GM23248 (cell line): ENCODE measurements around the gene SMIM26. TPM values are rescaled to one million over a fixed set of nuclear protein-coding genes. Genes with fewer than 3 reads are reported as not detected.

ENCODE experiments used
- DNase-seq: peaks from one replicate; pipeline ENCODE4 v3.0.0-alpha.2; 2015
- H2AFZ ChIP-seq: fragments of 200-600 bp; sonication (generic); 2 replicates; pipeline ENCODE4 v1.6.1; 2016; ENCODE audit warnings: antibody characterized with exemption
- H3F3A ChIP-seq: fragments of 200-600 bp; sonication (generic); 2 replicates; pipeline ENCODE4 v1.6.1; 2016; ENCODE audit warnings: mild to moderate bottlenecking, antibody characterized with exemption, mixed run types; ENCODE audit not compliant: insufficient read depth
- H3K27ac ChIP-seq: fragments of 200-600 bp; sonication (generic); 2 replicates; pipeline ENCODE4 v1.5.1; 2016; ENCODE audit warnings: mild to moderate bottlenecking
- H3K27me3 ChIP-seq: fragments of 200-600 bp; sonication (generic); replicated peaks from 2 replicates; pipeline ENCODE4 v1.6.1; 2016; ENCODE audit warnings: mild to moderate bottlenecking; ENCODE audit not compliant: insufficient read depth
- H3K36me3 ChIP-seq: fragments of 200-600 bp; sonication (generic); 2 replicates; pipeline ENCODE4 v1.6.1; 2016; ENCODE audit warnings: low read depth, mild to moderate bottlenecking
- H3K4me1 ChIP-seq: fragments of 200-600 bp; sonication (generic); 2 replicates; pipeline ENCODE4 v1.6.1; 2016; ENCODE audit warnings: mild to moderate bottlenecking; ENCODE audit not compliant: insufficient read depth
- H3K4me2 ChIP-seq: fragments of 200-600 bp; sonication (generic); one replicate; pipeline ENCODE4 v1.6.1; 2016; ENCODE audit warnings: mild to moderate bottlenecking; ENCODE audit not compliant: unreplicated experiment
- H3K4me3 ChIP-seq: fragments of 200-600 bp; sonication (generic); 2 replicates; pipeline ENCODE4 v1.5.1; 2016; ENCODE audit warnings: mild to moderate bottlenecking
- H3K79me2 ChIP-seq: fragments of 200-600 bp; sonication (generic); 2 replicates; pipeline ENCODE4 v1.6.1; 2016; ENCODE audit warnings: mild to moderate bottlenecking; ENCODE audit not compliant: insufficient read depth
- H3K9ac ChIP-seq: fragments of 200-600 bp; sonication (generic); 2 replicates; pipeline ENCODE4 v1.6.1; 2016; ENCODE audit warnings: mild to moderate bottlenecking
- H3K9me2 ChIP-seq: fragments of 200-600 bp; sonication (generic); 2 replicates; pipeline ENCODE4 v1.6.1; 2016; ENCODE audit warnings: mixed run types, mild to moderate bottlenecking, moderate library complexity; ENCODE audit not compliant: insufficient read depth
- H3K9me3 ChIP-seq: fragments of 200-600 bp; sonication (generic); one replicate; pipeline ENCODE4 v1.6.1; 2017; ENCODE audit warnings: low read depth
- H4K20me1 ChIP-seq: fragments of 200-600 bp; sonication (generic); 2 replicates; pipeline ENCODE4 v1.6.0; 2016; ENCODE audit not compliant: insufficient read depth
- EZH2 ChIP-seq: fragments of 200-600 bp; sonication (generic); IDR thresholded peaks from 2 replicates; pipeline ENCODE4 v1.6.1; 2018; ENCODE audit warnings: antibody characterized with exemption, mild to moderate bottlenecking; ENCODE audit not compliant: insufficient read depth, poor library complexity, severe bottlenecking
- EZH2phosphoT487 ChIP-seq: fragments of 200-600 bp; sonication (generic); IDR thresholded peaks from 2 replicates; pipeline ENCODE4 v1.6.1; 2018; ENCODE audit warnings: antibody characterized with exemption, moderate library complexity, mild to moderate bottlenecking, low read depth; ENCODE audit not compliant: insufficient read depth
- WGBS, 2 experiments: methylation state at CpG; one replicate each; pipeline ENCODE4 v1.1.6; 2015 to 2017; ENCODE audit warnings: low lambda C conversion rate in 2 of 2, low coverage in 1 of 2; ENCODE audit errors: missing lambda C conversion rate in 2 of 2; 5-methylcytosine and 5-hydroxymethylcytosine counted together
- in situ Hi-C: fragments of 300-500 bp; cut with MboI; formaldehyde crosslinking; loops from 2 replicates; pipeline ENCODE4 v1.15.0; 2020
- polyA plus RNA-seq: library from polyadenylated mRNA; unstranded; fragments of >200 nt; fragmentation: Nextera tagmentation; extraction: Ambion mirVana; gene quantifications from 2 replicates; pipeline ENCODE4 v1.2.1, GENCODE V29; 2016
- small RNA-seq: library from RNA; depleted of rRNA; stranded (forward); fragments of <200 nt; gene quantifications from one replicate; pipeline ENCODE3, GENCODE V24; 2014; ENCODE audit warnings: low read depth, low replicate concordance
- total RNA-seq: library from RNA; depleted of rRNA; stranded (reverse); fragments of >200 nt; shearing (Covaris generic); gene quantifications from 2 replicates; pipeline ENCODE4 v1.2.3, GENCODE V29; 2014; rRNA removed

SMIM26 gene
- total and polyA plus RNA-seq, 2 experiments from 2014 or later = 54.9 to 142 TPM

DNA sequence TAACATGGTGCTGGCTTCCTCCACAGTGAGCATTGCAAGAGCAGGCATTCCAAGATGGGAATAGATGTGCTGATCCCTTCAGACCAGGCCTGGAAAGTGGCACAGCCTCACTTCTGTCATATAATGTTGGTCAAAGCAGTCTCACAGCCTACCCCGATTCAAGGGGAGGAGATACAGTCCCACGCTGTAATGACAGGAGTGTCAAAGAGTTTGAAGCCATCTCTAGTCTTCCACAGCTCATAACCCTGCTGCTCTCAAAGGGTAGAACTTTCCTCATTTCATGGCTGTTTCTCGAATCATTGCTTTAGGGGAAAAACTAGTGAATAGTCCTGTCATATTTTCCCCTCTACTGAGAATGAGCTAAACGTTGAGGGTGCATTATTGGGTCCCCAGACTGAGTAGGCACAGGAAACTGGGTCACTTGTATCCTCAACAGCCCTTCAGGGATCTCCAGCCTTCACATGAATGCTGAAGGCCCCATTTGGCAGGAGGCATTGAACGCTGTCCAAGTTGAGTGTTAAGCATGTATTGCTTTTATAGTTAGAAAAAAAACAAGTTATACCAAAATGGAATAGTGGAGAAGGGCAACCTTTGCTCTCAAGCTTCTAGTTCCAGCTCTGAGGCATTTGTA lies 47.9 kb downstream of the SMIM26 start:
- DNase-seq = no peak
- 31 to 35% methylated on average over 5 of the region's 5 CpGs for WGBS, 2 experiments
- H3K4me2 ChIP-seq = no peak overlapping the region

More for the DNA sequence above, 47.9 kb downstream of the SMIM26 start:
- H3K9me2 ChIP-seq = no peaks in the 10 kb centered on the region
- H3K27me3 ChIP-seq = no peaks in the 10 kb centered on the region
- H3K36me3 ChIP-seq = peaks cover 2% of the 10 kb centered on the region
- no peak overlapping the region for H3K4me3 ChIP-seq
- in situ Hi-C loops = no loop called here
- no peak for TF ChIP-seq EZH2phosphoT487
- no peak for TF ChIP-seq EZH2
- no peak overlapping the region for H3K27ac ChIP-seq
- H4K20me1 ChIP-seq = no peaks in the 10 kb centered on the region
- no peak overlapping the region for H3K9ac ChIP-seq
- H3K9me3 ChIP-seq = no peaks in the 10 kb centered on the region
- no peak overlapping the region for H2AFZ ChIP-seq
- H3K79me2 ChIP-seq = no peaks in the 10 kb centered on the region
- no peaks in the 10 kb centered on the region for H3K4me1 ChIP-seq
- H3F3A ChIP-seq = no peaks in the 10 kb centered on the region

Small RNAs within 50 kb of the gene (small RNA-seq; reads per million reads assigned to genes)
- gene RN7SL638P (not detected), gene RNU6ATAC34P (not detected)

Other genes starting within 250 kb of the SMIM26 start
- 1.2 and 3.4 TPM in 2 replicates for gene DZANK1, start 100.4 kb upstream of the SMIM26 start, total RNA-seq
- 1.6 TPM in 2 replicates for gene DZANK1, start 100.4 kb upstream of the SMIM26 start, polyA plus RNA-seq
- gene POLR3F, start 100.0 kb upstream of the SMIM26 start, total RNA-seq = 11.2 and 12.9 TPM in 2 replicates
- 11.3 and 12.4 TPM in 2 replicates for gene POLR3F, start 100.0 kb upstream of the SMIM26 start, polyA plus RNA-seq
- gene RBBP9, start 70.2 kb upstream of the SMIM26 start, total RNA-seq = 29.9 and 32.1 TPM in 2 replicates
- 11.3 and 11.6 TPM in 2 replicates for gene RBBP9, start 70.2 kb upstream of the SMIM26 start, polyA plus RNA-seq
- 48.5 and 49.2 TPM in 2 replicates for gene SEC23B, start 59.5 kb upstream of the SMIM26 start, total RNA-seq
- gene SEC23B, start 59.5 kb upstream of the SMIM26 start, polyA plus RNA-seq = 36.8 and 43.8 TPM in 2 replicates
- 64.6 and 73.3 TPM in 2 replicates for gene DTD1, start 20.6 kb downstream of the SMIM26 start, total RNA-seq
- 77.7 and 79.8 TPM in 2 replicates for gene DTD1, start 20.6 kb downstream of the SMIM26 start, polyA plus RNA-seq
- not detected in 2 replicates for gene SCP2D1, start 246.4 kb downstream of the SMIM26 start, total RNA-seq
- not detected in 2 replicates for gene SCP2D1, start 246.4 kb downstream of the SMIM26 start, polyA plus RNA-seq